GM12878 (cell line): ENCODE results near the gene NR2F1-AS1. TPM values are rescaled to one million over a fixed set of nuclear protein-coding genes. Genes with fewer than 3 reads are reported as not detected.

Experiments used
- ATAC-seq: fragments of 200-7000 bp; cut with Tn5 transposase; 3 replicates; pipeline ENCODE4 v1.9.1; 2020; ENCODE audit warnings: mild to moderate bottlenecking, moderate library complexity
- BruUV-seq: library from RNA; stranded (reverse); fragments of 400-500 nt; replicated peaks from 2 replicates; lab custom pipeline; 2021; lab: Mats Ljungman, UMichigan
- CTCF ChIA-PET: fragments of 300-600 bp; sonication (Branson Sonifier 250); formaldehyde crosslinking; extraction: SDS; loops from one replicate; lab custom pipeline; 2021; ENCODE audit warnings: inconsistent platforms; lab: Yijun Ruan, JAX
- POLR2A ChIA-PET: fragments of 350-600 bp; formaldehyde crosslinking; extraction: SDS; loops from one replicate; lab custom pipeline; 2021; ENCODE audit warnings: inconsistent platforms; lab: Charles Lee
- RAD21 ChIA-PET: fragments of 300-600 bp; sonication (Branson Sonifier 250); formaldehyde crosslinking; loops from one replicate; lab custom pipeline; 2023; ENCODE audit warnings: antibody characterized with exemption; ENCODE audit not compliant: unreplicated experiment; lab: Charles Lee
- SMC1A ChIA-PET: fragments of 300-600 bp; sonication (Branson Sonifier 250); formaldehyde crosslinking; loops from one replicate; lab custom pipeline; 2023; ENCODE audit not compliant: unreplicated experiment, uncharacterized antibody; lab: Charles Lee
- DNase-seq: peaks from one replicate; pipeline ENCODE4 v3.0.0-alpha.2; 2011; ENCODE audit warnings: low read depth, low spot score
- FAIRE-seq: peaks from 3 replicates; lab custom pipeline; 2011; peaks lifted over from hg19 to GRCh38; lab: Jason Lieb, UNC
- H2AFZ ChIP-seq: 2 replicates; pipeline ENCODE4 v1.6.0; 2011; ENCODE audit warnings: low read depth, low read length, control low read depth; ENCODE audit not compliant: control insufficient read depth
- H3K27ac ChIP-seq: 2 replicates; pipeline ENCODE4 v1.5.1; 2011; ENCODE audit warnings: control low read depth; ENCODE audit not compliant: control insufficient read depth, insufficient read depth
- H3K27me3 ChIP-seq, 2 experiments: replicated peaks in 1 of 2; 2 replicates each; pipeline versions ENCODE4 v1.6.0 to v1.6.1; 2011; ENCODE audit warnings: low read length in 1 of 2; ENCODE audit not compliant: control insufficient read depth in 2 of 2, insufficient read depth in 2 of 2
- H3K36me3 ChIP-seq, 2 experiments: 2 replicates each; pipeline ENCODE4 v1.5.1; 2011; ENCODE audit warnings: low read length in 1 of 2; ENCODE audit not compliant: control insufficient read depth in 2 of 2, insufficient read depth in 2 of 2
- H3K4me1 ChIP-seq: 2 replicates; pipeline ENCODE4 v1.6.1; 2011; ENCODE audit warnings: mild to moderate bottlenecking, low read length, moderate library complexity, mixed read lengths; ENCODE audit not compliant: control insufficient read depth, insufficient read depth
- H3K4me2 ChIP-seq: 2 replicates; pipeline ENCODE4 v1.6.0; 2011; ENCODE audit warnings: control low read depth; ENCODE audit not compliant: control insufficient read depth, insufficient read depth
- H3K4me3 ChIP-seq: fragments of 200-600 bp; sonication (generic); 2 replicates; pipeline ENCODE4 v1.5.1; 2016
- H3K79me2 ChIP-seq: 2 replicates; pipeline ENCODE4 v1.6.0; 2011; ENCODE audit warnings: low read length; ENCODE audit not compliant: control insufficient read depth, insufficient read depth
- H3K9ac ChIP-seq: 2 replicates; pipeline ENCODE4 v1.8.0; 2011; ENCODE audit warnings: low read length, control low read depth, mixed read lengths; ENCODE audit not compliant: control insufficient read depth, insufficient read depth
- H3K9me3 ChIP-seq: replicated peaks from 3 replicates; pipeline ENCODE4 v1.5.1; 2011; ENCODE audit warnings: mild to moderate bottlenecking, low read length; ENCODE audit not compliant: control insufficient read depth, insufficient read depth
- H4K20me1 ChIP-seq: 2 replicates; pipeline ENCODE4 v1.6.0; 2011; ENCODE audit not compliant: control insufficient read depth, insufficient read depth
- FOS ChIP-seq: IDR thresholded peaks from 3 replicates; pipeline ENCODE4 v1.6.1; 2011; ENCODE audit warnings: borderline replicate concordance; ENCODE audit not compliant: insufficient read length; ENCODE audit errors: extremely low read depth
- POLR2AphosphoS2 ChIP-seq: IDR thresholded peaks from 2 replicates; pipeline ENCODE4 v1.6.1; 2011; ENCODE audit warnings: low read depth, mild to moderate bottlenecking, low read length, improper control_type of control experiment, moderate library complexity
- RBBP5 ChIP-seq: fragments of 200-600 bp; sonication (generic); conservative IDR thresholded peaks from 2 replicates; pipeline ENCODE4 v1.6.1; 2016
- SIN3A ChIP-seq: IDR thresholded peaks from 2 replicates; pipeline ENCODE4 v1.6.1; 2012; ENCODE audit warnings: low read depth, low read length, improper control_type of control experiment
- SREBF1 ChIP-seq: IDR thresholded peaks from 2 replicates; pipeline ENCODE4 v1.6.1; 2012; ENCODE audit warnings: mild to moderate bottlenecking, low read length
- SRF ChIP-seq, 2 experiments: IDR thresholded peaks; 2 replicates each; pipeline ENCODE4 v1.6.1; 2011; ENCODE audit warnings: low read depth in 2 of 2, low read length in 2 of 2, mild to moderate bottlenecking in 1 of 2, moderate library complexity in 1 of 2
- ZNF274 ChIP-seq: IDR thresholded peaks from one replicate; pipeline ENCODE4 v1.8.0; 2011; ENCODE audit not compliant: insufficient read length, insufficient read depth
- WGBS: methylation state at CpG from one replicate; pipeline ENCODE4 v1.1.6; 2016; ENCODE audit warnings: low lambda C conversion rate; ENCODE audit not compliant: insufficient replicate concordance, insufficient coverage; ENCODE audit errors: missing lambda C conversion rate; 5-methylcytosine and 5-hydroxymethylcytosine counted together
- in situ Hi-C: fragments of 300-500 bp; cut with MboI; formaldehyde crosslinking; loops from 9 replicates; pipeline ENCODE4 v1.14.3; 2018; ENCODE audit warnings: mixed read lengths
- intact Hi-C: fragments of 100-400 bp; cut with micrococcal nuclease; formaldehyde crosslinking; loops from one replicate; pipeline ENCODE4 v1.14.2; 2022; ENCODE audit not compliant: unreplicated experiment
- polyA plus RNA-seq, 11 experiments: library from polyadenylated mRNA; depleted of rRNA in 4 of 11; unstranded in 6 of 11; stranded (reverse) in 5 of 11; fragments of >200 nt; fragmentation: Nextera tagmentation in 4 of 11; fragmentation: Illumina TruSeq in 1 of 11; extraction: Ambion mirVana in 4 of 11; extraction: Trizol in 1 of 11; gene quantifications; 1 replicate in 1 of 11; 2 replicates in 10 of 11; pipeline versions ENCODE4 v1.2.1 to v1.2.3, GENCODE V29; 2011 to 2016; ENCODE audit warnings: inconsistent platforms in 2 of 11, missing spikeins in 2 of 11, low read depth in 1 of 11
- total RNA-seq, 4 experiments: library from RNA; depleted of rRNA in 3 of 4; stranded (reverse); fragments of >200 nt in 3 of 4; fragmentation: Illumina TruSeq in 1 of 4; extraction: Trizol in 1 of 4; gene quantifications; 2 replicates each; pipeline versions ENCODE4 v1.2.1 to v1.2.3, GENCODE V29; 2013 to 2021
- TF ChIP-seq, protein P1 (sequence below): fragments of 150-350 bp; IDR thresholded peaks from 2 replicates; pipeline ENCODE4 v1.6.1; 2016; ENCODE audit warnings: low read depth, low read length
- TF ChIP-seq, protein P2 (sequence below): IDR thresholded peaks from 2 replicates; pipeline ENCODE4 v1.6.1; 2011; ENCODE audit warnings: borderline replicate concordance, low read depth, mild to moderate bottlenecking, moderate library complexity, low read length; ENCODE audit not compliant: insufficient read depth, poor library complexity, severe bottlenecking
- TF ChIP-seq, protein P3 (sequence below): fragments of 450-650 bp; IDR thresholded peaks from 2 replicates; pipeline ENCODE4 v1.6.1; 2014; ENCODE audit warnings: mild to moderate bottlenecking
- TF ChIP-seq, protein P4 (sequence below): fragments of 450-650 bp; formaldehyde crosslinking; IDR thresholded peaks from 2 replicates; pipeline ENCODE4 v1.4.0; 2020; ENCODE audit warnings: mild to moderate bottlenecking, moderate library complexity
- TF ChIP-seq, protein P5 (sequence below): IDR thresholded peaks from 2 replicates; pipeline ENCODE4 v1.6.1; 2011; ENCODE audit warnings: borderline replicate concordance, low read depth, mild to moderate bottlenecking, moderate library complexity, mixed read lengths, low read length; ENCODE audit not compliant: insufficient read depth; ENCODE audit errors: extremely low read length

Gene NR2F1-AS1
- total and polyA plus RNA-seq, 10 of the 15 experiments (the other 5 are each of a cell fraction or from before 2014, with no cell fraction given), result 0.11 to 0.85 (median 0.27) TPM

DNA sequence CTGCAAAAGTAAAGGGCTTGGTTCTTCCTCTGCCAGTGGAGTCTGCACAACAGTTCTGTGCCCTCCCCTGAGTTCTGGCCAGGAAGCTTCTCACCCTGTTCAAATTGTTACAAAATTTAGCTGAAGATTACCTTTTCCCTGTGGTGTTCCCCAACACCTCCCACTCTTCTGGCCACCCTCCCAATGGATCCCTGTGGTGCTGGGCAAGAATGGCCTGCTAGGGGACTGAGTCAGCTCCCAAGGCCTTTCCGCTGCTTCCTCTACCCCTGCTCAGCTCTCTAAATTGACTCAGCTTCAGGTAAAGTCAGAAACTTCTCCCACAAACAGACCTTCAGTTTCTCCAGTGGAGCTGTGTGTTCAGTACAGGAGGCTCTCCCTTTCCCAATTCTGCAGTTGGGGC, 186.0 kb downstream of the NR2F1-AS1 start (continued):
- TF ChIP-seq, protein P1, sequence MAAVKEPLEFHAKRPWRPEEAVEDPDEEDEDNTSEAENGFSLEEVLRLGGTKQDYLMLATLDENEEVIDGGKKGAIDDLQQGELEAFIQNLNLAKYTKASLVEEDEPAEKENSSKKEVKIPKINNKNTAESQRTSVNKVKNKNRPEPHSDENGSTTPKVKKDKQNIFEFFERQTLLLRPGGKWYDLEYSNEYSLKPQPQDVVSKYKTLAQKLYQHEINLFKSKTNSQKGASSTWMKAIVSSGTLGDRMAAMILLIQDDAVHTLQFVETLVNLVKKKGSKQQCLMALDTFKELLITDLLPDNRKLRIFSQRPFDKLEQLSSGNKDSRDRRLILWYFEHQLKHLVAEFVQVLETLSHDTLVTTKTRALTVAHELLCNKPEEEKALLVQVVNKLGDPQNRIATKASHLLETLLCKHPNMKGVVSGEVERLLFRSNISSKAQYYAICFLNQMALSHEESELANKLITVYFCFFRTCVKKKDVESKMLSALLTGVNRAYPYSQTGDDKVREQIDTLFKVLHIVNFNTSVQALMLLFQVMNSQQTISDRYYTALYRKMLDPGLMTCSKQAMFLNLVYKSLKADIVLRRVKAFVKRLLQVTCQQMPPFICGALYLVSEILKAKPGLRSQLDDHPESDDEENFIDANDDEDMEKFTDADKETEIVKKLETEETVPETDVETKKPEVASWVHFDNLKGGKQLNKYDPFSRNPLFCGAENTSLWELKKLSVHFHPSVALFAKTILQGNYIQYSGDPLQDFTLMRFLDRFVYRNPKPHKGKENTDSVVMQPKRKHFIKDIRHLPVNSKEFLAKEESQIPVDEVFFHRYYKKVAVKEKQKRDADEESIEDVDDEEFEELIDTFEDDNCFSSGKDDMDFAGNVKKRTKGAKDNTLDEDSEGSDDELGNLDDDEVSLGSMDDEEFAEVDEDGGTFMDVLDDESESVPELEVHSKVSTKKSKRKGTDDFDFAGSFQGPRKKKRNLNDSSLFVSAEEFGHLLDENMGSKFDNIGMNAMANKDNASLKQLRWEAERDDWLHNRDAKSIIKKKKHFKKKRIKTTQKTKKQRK, result no peak
- TF ChIP-seq SIN3A, result no peak
- TF ChIP-seq, protein P2, sequence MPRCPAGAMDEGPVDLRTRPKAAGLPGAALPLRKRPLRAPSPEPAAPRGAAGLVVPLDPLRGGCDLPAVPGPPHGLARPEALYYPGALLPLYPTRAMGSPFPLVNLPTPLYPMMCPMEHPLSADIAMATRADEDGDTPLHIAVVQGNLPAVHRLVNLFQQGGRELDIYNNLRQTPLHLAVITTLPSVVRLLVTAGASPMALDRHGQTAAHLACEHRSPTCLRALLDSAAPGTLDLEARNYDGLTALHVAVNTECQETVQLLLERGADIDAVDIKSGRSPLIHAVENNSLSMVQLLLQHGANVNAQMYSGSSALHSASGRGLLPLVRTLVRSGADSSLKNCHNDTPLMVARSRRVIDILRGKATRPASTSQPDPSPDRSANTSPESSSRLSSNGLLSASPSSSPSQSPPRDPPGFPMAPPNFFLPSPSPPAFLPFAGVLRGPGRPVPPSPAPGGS, result no peak

DNA sequence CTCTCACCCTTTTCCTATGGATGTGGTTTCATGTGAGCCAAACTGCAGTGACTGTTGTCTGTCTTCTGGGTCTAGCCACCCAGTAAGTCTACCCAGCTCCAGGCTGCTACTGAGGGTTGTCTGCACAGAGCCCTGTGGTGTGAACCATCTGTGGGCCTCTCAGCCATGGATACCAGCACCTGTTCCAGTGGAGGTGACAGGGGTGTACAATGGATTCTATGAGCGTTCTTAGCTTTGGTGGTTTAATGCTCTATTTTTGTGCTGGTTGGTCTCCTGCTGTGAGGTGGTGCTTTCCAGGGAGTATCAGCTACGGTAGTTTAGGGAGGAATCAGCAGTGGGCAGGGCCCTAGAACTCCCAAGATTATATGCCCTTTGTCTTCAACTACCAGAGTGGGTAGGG, 186.7 kb downstream of the NR2F1-AS1 start:
- no peaks in the 10 kb centered on the region for H3K4me1 ChIP-seq
- TF ChIP-seq FOS, result no peak
- no peak for TF ChIP-seq SRF (IDR thresholded peaks at IDR 0.05; ENCODE audit: low read depth in 2 of 2, low read length in 2 of 2)
- TF ChIP-seq RBBP5, result no peak
- TF ChIP-seq POLR2AphosphoS2, result no peak
- TF ChIP-seq, protein P3, sequence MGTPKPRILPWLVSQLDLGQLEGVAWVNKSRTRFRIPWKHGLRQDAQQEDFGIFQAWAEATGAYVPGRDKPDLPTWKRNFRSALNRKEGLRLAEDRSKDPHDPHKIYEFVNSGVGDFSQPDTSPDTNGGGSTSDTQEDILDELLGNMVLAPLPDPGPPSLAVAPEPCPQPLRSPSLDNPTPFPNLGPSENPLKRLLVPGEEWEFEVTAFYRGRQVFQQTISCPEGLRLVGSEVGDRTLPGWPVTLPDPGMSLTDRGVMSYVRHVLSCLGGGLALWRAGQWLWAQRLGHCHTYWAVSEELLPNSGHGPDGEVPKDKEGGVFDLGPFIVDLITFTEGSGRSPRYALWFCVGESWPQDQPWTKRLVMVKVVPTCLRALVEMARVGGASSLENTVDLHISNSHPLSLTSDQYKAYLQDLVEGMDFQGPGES, result no peak
- TF ChIP-seq, protein P4, sequence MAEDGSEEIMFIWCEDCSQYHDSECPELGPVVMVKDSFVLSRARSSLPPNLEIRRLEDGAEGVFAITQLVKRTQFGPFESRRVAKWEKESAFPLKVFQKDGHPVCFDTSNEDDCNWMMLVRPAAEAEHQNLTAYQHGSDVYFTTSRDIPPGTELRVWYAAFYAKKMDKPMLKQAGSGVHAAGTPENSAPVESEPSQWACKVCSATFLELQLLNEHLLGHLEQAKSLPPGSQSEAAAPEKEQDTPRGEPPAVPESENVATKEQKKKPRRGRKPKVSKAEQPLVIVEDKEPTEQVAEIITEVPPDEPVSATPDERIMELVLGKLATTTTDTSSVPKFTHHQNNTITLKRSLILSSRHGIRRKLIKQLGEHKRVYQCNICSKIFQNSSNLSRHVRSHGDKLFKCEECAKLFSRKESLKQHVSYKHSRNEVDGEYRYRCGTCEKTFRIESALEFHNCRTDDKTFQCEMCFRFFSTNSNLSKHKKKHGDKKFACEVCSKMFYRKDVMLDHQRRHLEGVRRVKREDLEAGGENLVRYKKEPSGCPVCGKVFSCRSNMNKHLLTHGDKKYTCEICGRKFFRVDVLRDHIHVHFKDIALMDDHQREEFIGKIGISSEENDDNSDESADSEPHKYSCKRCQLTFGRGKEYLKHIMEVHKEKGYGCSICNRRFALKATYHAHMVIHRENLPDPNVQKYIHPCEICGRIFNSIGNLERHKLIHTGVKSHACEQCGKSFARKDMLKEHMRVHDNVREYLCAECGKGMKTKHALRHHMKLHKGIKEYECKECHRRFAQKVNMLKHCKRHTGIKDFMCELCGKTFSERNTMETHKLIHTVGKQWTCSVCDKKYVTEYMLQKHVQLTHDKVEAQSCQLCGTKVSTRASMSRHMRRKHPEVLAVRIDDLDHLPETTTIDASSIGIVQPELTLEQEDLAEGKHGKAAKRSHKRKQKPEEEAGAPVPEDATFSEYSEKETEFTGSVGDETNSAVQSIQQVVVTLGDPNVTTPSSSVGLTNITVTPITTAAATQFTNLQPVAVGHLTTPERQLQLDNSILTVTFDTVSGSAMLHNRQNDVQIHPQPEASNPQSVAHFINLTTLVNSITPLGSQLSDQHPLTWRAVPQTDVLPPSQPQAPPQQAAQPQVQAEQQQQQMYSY (CRISPR knock-in tag), result no peak
- TF ChIP-seq, protein P5, sequence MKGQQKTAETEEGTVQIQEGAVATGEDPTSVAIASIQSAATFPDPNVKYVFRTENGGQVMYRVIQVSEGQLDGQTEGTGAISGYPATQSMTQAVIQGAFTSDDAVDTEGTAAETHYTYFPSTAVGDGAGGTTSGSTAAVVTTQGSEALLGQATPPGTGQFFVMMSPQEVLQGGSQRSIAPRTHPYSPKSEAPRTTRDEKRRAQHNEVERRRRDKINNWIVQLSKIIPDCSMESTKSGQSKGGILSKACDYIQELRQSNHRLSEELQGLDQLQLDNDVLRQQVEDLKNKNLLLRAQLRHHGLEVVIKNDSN, result no peak
- TF ChIP-seq ZNF274, result no peak
- no peak for TF ChIP-seq SREBF1

More for the DNA sequence above, 186.7 kb downstream of the NR2F1-AS1 start:
- intact Hi-C loops, result no loop called here
- Histone ChIP-seq H3K4me3 (no peak overlapping the region), H3K9ac (no peak overlapping the region), H3K36me3 (no peaks in the 10 kb centered on the region), H3K79me2 (no peaks in the 10 kb centered on the region), H3K27ac (no peak overlapping the region), H3K9me3 (no peaks in the 10 kb centered on the region; the same call in 2 of the 3 replicates), H4K20me1 (no peaks in the 10 kb centered on the region), H3K27me3 (no peaks in the 10 kb centered on the region), H3K4me2 (no peak overlapping the region), H2AFZ (no peak overlapping the region)
- CTCF ChIA-PET, result interaction anchor here (1.5 kb wide), 1 partner anchor 8 kb away, joined by 4 read pairs; no protein-coding TSS in a partner anchor
- SMC1A ChIA-PET, result interaction anchor here (0.6 to 0.7 kb wide), 2 partner anchors 54 to 168 kb away, joined by 3 to 4 read pairs; no protein-coding TSS in a partner anchor
- ATAC-seq (no peak), DNase-seq (no peak), FAIRE-seq (no peak)
- no TSS peak for BruUV-seq
- RAD21 ChIA-PET, result no interaction called here
- POLR2A ChIA-PET, result no interaction called here
- 25% methylated on average over 2 of the region's 2 CpGs for WGBS
- in situ Hi-C loops, result no loop called here
